ENCODE results near the gene GTF3A.

Gene GTF3A

DNA sequence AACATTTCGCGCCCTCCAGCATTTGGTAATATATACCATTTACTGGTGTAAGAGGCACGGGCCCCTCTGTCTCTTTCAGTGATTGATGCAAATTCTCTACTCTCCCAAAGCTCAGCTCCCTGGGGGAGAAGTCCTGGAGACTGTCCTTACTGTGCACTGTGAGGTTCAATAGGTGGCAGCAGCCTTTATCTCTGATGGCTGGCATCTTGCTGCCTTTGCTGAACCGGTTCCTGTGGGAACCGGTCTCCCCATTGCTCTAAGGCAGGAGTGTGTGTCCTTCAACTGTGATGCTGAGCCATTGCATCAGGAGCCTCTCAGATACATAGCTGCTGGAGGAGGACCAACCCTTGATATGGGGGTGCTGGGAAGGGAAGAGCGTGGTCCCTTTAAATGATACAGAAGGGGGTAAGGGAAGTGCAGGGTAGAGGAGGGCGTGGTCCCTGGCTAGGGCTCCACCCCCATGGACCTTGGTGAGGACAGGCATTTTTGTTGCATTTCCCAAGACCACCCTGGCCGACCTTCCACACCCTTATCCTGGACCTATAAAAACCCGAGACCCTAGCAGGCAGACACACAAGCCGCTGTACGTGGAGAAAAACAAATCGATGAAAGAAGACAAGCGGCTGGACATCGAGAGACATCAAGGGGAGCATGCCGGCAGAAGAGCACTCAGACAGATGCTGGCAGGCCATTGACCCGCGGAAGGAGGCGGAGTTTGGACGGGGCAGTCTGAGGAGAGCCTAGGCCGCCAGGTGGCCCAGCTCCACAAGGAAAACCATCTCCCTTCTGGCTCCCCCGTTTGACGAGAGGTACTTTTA lies 41.1 kb upstream of the GTF3A start:
- Histone ChIP-seq H3K4me1 (ENCODE audit: control extremely low read depth in 1 of 4, control insufficient read depth in 4 of 4, insufficient read depth in 4 of 4, low read length in 3 of 4) (peaks cover 0 to 11% (median 7%) of the 10 kb centered on the region in 4 experiments), H3K27ac (ENCODE audit: insufficient read depth in 1 of 2, low read depth in 1 of 2, low read length in 2 of 2, poor library complexity in 1 of 2, severe bottlenecking in 2 of 2) (no peak overlapping the region), H3K9me3 (ENCODE audit: control extremely low read depth in 1 of 5, control insufficient read depth in 4 of 5, insufficient read depth in 2 of 5, low read depth in 1 of 5, low read length in 4 of 5) (no peaks in the 10 kb centered on the region), H3K27me3 (replicated peaks in 2 of 5; ENCODE audit: control insufficient read depth in 4 of 5, insufficient read depth in 5 of 5, low read length in 4 of 5) (no peaks in the 10 kb centered on the region), H3K36me3 (ENCODE audit: control insufficient read depth in 4 of 4, insufficient read depth in 4 of 4, low read length in 3 of 4) (no peaks in the 10 kb centered on the region), H3K4me3 (ENCODE audit: control insufficient read depth in 1 of 7, extremely low read depth in 1 of 7, insufficient read depth in 4 of 7, low read depth in 2 of 7, low read length in 6 of 7) (no peak overlapping the region)
- CTCF ChIA-PET, result interaction anchor here (1.0 to 2.8 kb wide), 7 partner anchors 10 to 443 kb away, joined by 3 to 8 read pairs (median 3); no protein-coding TSS in a partner anchor
- 92% methylated on average over 16 of the region's 22 CpGs for WGBS (ENCODE audit: insufficient coverage)
- POLR2A ChIA-PET, result no interaction called here
- no peak for DNase-seq

- 95% methylated on average over 4 of the region's 4 CpGs for WGBS (ENCODE audit: insufficient coverage)
- ChIA-PET POLR2A (no interaction called here), CTCF (interaction anchor here (1.0 to 2.8 kb wide), 5 partner anchors 12 to 442 kb away, joined by 3 to 8 read pairs (median 3); no protein-coding TSS in a partner anchor)
- Histone ChIP-seq H3K27me3 (replicated peaks in 2 of 5; ENCODE audit: control insufficient read depth in 4 of 5, insufficient read depth in 5 of 5, low read length in 4 of 5) (no peaks in the 10 kb centered on the region), H3K36me3 (ENCODE audit: control insufficient read depth in 4 of 4, insufficient read depth in 4 of 4, low read length in 3 of 4) (no peaks in the 10 kb centered on the region), H3K4me3 (ENCODE audit: control insufficient read depth in 1 of 7, extremely low read depth in 1 of 7, insufficient read depth in 4 of 7, low read depth in 2 of 7, low read length in 6 of 7) (no peak overlapping the region), H3K4me1 (ENCODE audit: control extremely low read depth in 1 of 4, control insufficient read depth in 4 of 4, insufficient read depth in 4 of 4, low read length in 3 of 4) (peaks cover 0 to 11% (median 7%) of the 10 kb centered on the region in 4 experiments), H3K9me3 (ENCODE audit: control extremely low read depth in 1 of 5, control insufficient read depth in 4 of 5, insufficient read depth in 2 of 5, low read depth in 1 of 5, low read length in 4 of 5) (no peaks in the 10 kb centered on the region), H3K27ac (ENCODE audit: insufficient read depth in 1 of 2, low read depth in 1 of 2, low read length in 2 of 2, poor library complexity in 1 of 2, severe bottlenecking in 2 of 2) (no peak overlapping the region)
- DNase-seq, result no peak
These were observed 40.1 kb upstream of the GTF3A start for GRCh38 chr13:27384285-27384684.

- no peak for DNase-seq
- CTCF ChIA-PET, result no interaction called here
- no CpG with 5 or more reads among the region's 2 CpGs for WGBS (ENCODE audit: insufficient coverage)
- H3K9me3 ChIP-seq (ENCODE audit: control extremely low read depth in 1 of 5, control insufficient read depth in 4 of 5, insufficient read depth in 2 of 5, low read depth in 1 of 5, low read length in 4 of 5), result no peaks in the 10 kb centered on the region
- H3K4me1 ChIP-seq (ENCODE audit: control extremely low read depth in 1 of 4, control insufficient read depth in 4 of 4, insufficient read depth in 4 of 4, low read length in 3 of 4), result no peaks in the 10 kb centered on the region
- H3K36me3 ChIP-seq (ENCODE audit: control insufficient read depth in 4 of 4, insufficient read depth in 4 of 4, low read length in 3 of 4), result no peaks in the 10 kb centered on the region
- no peaks in the 10 kb centered on the region for H3K27me3 ChIP-seq (replicated peaks in 2 of 5; ENCODE audit: control insufficient read depth in 4 of 5, insufficient read depth in 5 of 5, low read length in 4 of 5)
- no peak overlapping the region for H3K27ac ChIP-seq (ENCODE audit: insufficient read depth in 1 of 2, low read depth in 1 of 2, low read length in 2 of 2, poor library complexity in 1 of 2, severe bottlenecking in 2 of 2)
- POLR2A ChIA-PET, result no interaction called here
- H3K4me3 ChIP-seq (ENCODE audit: control insufficient read depth in 1 of 7, extremely low read depth in 1 of 7, insufficient read depth in 4 of 7, low read depth in 2 of 7, low read length in 6 of 7), result no peak overlapping the region
These were observed 36.2 kb upstream of the GTF3A start for GRCh38 chr13:27388241-27388640.

- ChIA-PET CTCF (interaction anchor here (0.9 to 1.5 kb wide), 3 partner anchors 12 to 324 kb away, joined by 3 to 6 read pairs (median 4); no protein-coding TSS in a partner anchor), POLR2A (no interaction called here)
- Histone ChIP-seq H3K4me1 (ENCODE audit: control extremely low read depth in 1 of 4, control insufficient read depth in 4 of 4, insufficient read depth in 4 of 4, low read length in 3 of 4) (no peaks in the 10 kb centered on the region), H3K9me3 (ENCODE audit: control extremely low read depth in 1 of 5, control insufficient read depth in 4 of 5, insufficient read depth in 2 of 5, low read depth in 1 of 5, low read length in 4 of 5) (no peaks in the 10 kb centered on the region), H3K27ac (ENCODE audit: insufficient read depth in 1 of 2, low read depth in 1 of 2, low read length in 2 of 2, poor library complexity in 1 of 2, severe bottlenecking in 2 of 2) (no peak overlapping the region), H3K36me3 (ENCODE audit: control insufficient read depth in 4 of 4, insufficient read depth in 4 of 4, low read length in 3 of 4) (no peaks in the 10 kb centered on the region), H3K27me3 (replicated peaks in 2 of 5; ENCODE audit: control insufficient read depth in 4 of 5, insufficient read depth in 5 of 5, low read length in 4 of 5) (no peaks in the 10 kb centered on the region), H3K4me3 (ENCODE audit: control insufficient read depth in 1 of 7, extremely low read depth in 1 of 7, insufficient read depth in 4 of 7, low read depth in 2 of 7, low read length in 6 of 7) (no peak overlapping the region)
- DNase-seq, result no peak
- WGBS (ENCODE audit: insufficient coverage), result 97% methylated on average over 4 of the region's 7 CpGs
These were observed 34.5 kb upstream of the GTF3A start for GRCh38 chr13:27389891-27390290.

GRCh38 chr13:27391471-27391870 lies 32.9 kb upstream of the GTF3A start:
- 0% methylated on average over 2 of the region's 2 CpGs for WGBS (ENCODE audit: insufficient coverage)
- H3K4me1 ChIP-seq (ENCODE audit: control extremely low read depth in 1 of 4, control insufficient read depth in 4 of 4, insufficient read depth in 4 of 4, low read length in 3 of 4), result no peaks in the 10 kb centered on the region
- DNase-seq, result peak; percentile 17 to 36 (median 30)
- no peaks in the 10 kb centered on the region for H3K27me3 ChIP-seq (replicated peaks in 2 of 5; ENCODE audit: control insufficient read depth in 4 of 5, insufficient read depth in 5 of 5, low read length in 4 of 5)
- ChIA-PET POLR2A (interaction anchor here (0.7 kb wide), 1 partner anchor 51 kb away, joined by 5 read pairs; no protein-coding TSS in a partner anchor), CTCF (interaction anchor here (1.1 kb wide), 1 partner anchor 36 kb away, joined by 3 read pairs; no protein-coding TSS in a partner anchor)
- H3K9me3 ChIP-seq (ENCODE audit: control extremely low read depth in 1 of 5, control insufficient read depth in 4 of 5, insufficient read depth in 2 of 5, low read depth in 1 of 5, low read length in 4 of 5), result no peaks in the 10 kb centered on the region
- no peak overlapping the region for H3K4me3 ChIP-seq (ENCODE audit: control insufficient read depth in 1 of 7, extremely low read depth in 1 of 7, insufficient read depth in 4 of 7, low read depth in 2 of 7, low read length in 6 of 7)
- no peaks in the 10 kb centered on the region for H3K36me3 ChIP-seq (ENCODE audit: control insufficient read depth in 4 of 4, insufficient read depth in 4 of 4, low read length in 3 of 4)
- no peak overlapping the region for H3K27ac ChIP-seq (ENCODE audit: insufficient read depth in 1 of 2, low read depth in 1 of 2, low read length in 2 of 2, poor library complexity in 1 of 2, severe bottlenecking in 2 of 2)

- WGBS (ENCODE audit: insufficient coverage), result 97% methylated on average over 3 of the region's 4 CpGs
- Histone ChIP-seq H3K27me3 (replicated peaks in 2 of 5; ENCODE audit: control insufficient read depth in 4 of 5, insufficient read depth in 5 of 5, low read length in 4 of 5) (no peaks in the 10 kb centered on the region), H3K9me3 (ENCODE audit: control extremely low read depth in 1 of 5, control insufficient read depth in 4 of 5, insufficient read depth in 2 of 5, low read depth in 1 of 5, low read length in 4 of 5) (no peaks in the 10 kb centered on the region), H3K27ac (ENCODE audit: insufficient read depth in 1 of 2, low read depth in 1 of 2, low read length in 2 of 2, poor library complexity in 1 of 2, severe bottlenecking in 2 of 2) (no peak overlapping the region), H3K4me1 (ENCODE audit: control extremely low read depth in 1 of 4, control insufficient read depth in 4 of 4, insufficient read depth in 4 of 4, low read length in 3 of 4) (no peaks in the 10 kb centered on the region), H3K36me3 (ENCODE audit: control insufficient read depth in 4 of 4, insufficient read depth in 4 of 4, low read length in 3 of 4) (no peaks in the 10 kb centered on the region), H3K4me3 (ENCODE audit: control insufficient read depth in 1 of 7, extremely low read depth in 1 of 7, insufficient read depth in 4 of 7, low read depth in 2 of 7, low read length in 6 of 7) (no peak overlapping the region)
- ChIA-PET CTCF (interaction anchor here (0.6 kb wide), 1 partner anchor 31 kb away, joined by 3 read pairs; no protein-coding TSS in a partner anchor), POLR2A (no interaction called here)
- no peak for DNase-seq
These were observed 31.3 kb upstream of the GTF3A start for GRCh38 chr13:27393101-27393500.

- H3K4me3 ChIP-seq (ENCODE audit: control insufficient read depth in 1 of 7, extremely low read depth in 1 of 7, insufficient read depth in 4 of 7, low read depth in 2 of 7, low read length in 6 of 7), result no peak overlapping the region
- H3K4me1 ChIP-seq (ENCODE audit: control extremely low read depth in 1 of 4, control insufficient read depth in 4 of 4, insufficient read depth in 4 of 4, low read length in 3 of 4), result peaks cover 0 to 7% (median 0%) of the 10 kb centered on the region in 4 experiments
- ChIA-PET CTCF (interaction anchor here (1.1 to 3.1 kb wide), 3 partner anchors 13 to 20 kb away, joined by 3 to 9 read pairs (median 4); no protein-coding TSS in a partner anchor), POLR2A (no interaction called here)
- no peaks in the 10 kb centered on the region for H3K9me3 ChIP-seq (ENCODE audit: control extremely low read depth in 1 of 5, control insufficient read depth in 4 of 5, insufficient read depth in 2 of 5, low read depth in 1 of 5, low read length in 4 of 5)
- no peak for DNase-seq
- no peaks in the 10 kb centered on the region for H3K36me3 ChIP-seq (ENCODE audit: control insufficient read depth in 4 of 4, insufficient read depth in 4 of 4, low read length in 3 of 4)
- WGBS (ENCODE audit: insufficient coverage), result 98% methylated on average over 12 of the region's 14 CpGs
- no peaks in the 10 kb centered on the region for H3K27me3 ChIP-seq (replicated peaks in 2 of 5; ENCODE audit: control insufficient read depth in 4 of 5, insufficient read depth in 5 of 5, low read length in 4 of 5)
- H3K27ac ChIP-seq (ENCODE audit: insufficient read depth in 1 of 2, low read depth in 1 of 2, low read length in 2 of 2, poor library complexity in 1 of 2, severe bottlenecking in 2 of 2), result no peak overlapping the region
These were observed 29.4 kb upstream of the GTF3A start for GRCh38 chr13:27395007-27395510.

Data from common myeloid progenitor, CD34-positive (primary cell).